ENCODE data around the gene SAMD8. TPM values are rescaled to one million over a fixed set of nuclear protein-coding genes. Genes with fewer than 3 reads are reported as not detected.
A peak's percentile ranks its signal among the peaks of the same experiment; 100 is the strongest.

Gene SAMD8
- total RNA-seq, 1 donor from 2014 or later: 35.4 TPM

GRCh38 chr10:75101416-75102251 lies 9.8 kb upstream of the SAMD8 start:
- Mint-ChIP-seq H3K36me3 (ENCODE audit: low read depth, unreplicated experiment) (no peaks in the 10 kb centered on the region), H3K4me3 (ENCODE audit: unreplicated experiment) (no peak overlapping the region), H3K9me3 (ENCODE audit: unreplicated experiment) (peaks cover 2% of the 10 kb centered on the region), H3K27me3 (ENCODE audit: low read depth, unreplicated experiment) (no peaks in the 10 kb centered on the region), H3K27ac (ENCODE audit: unreplicated experiment) (peak overlapping the region; percentile 72), H3K4me1 (ENCODE audit: low read depth, unreplicated experiment) (peaks cover 6% of the 10 kb centered on the region)
- no peak for FAIRE-seq
- H4K20me1 ChIP-seq (ENCODE audit: insufficient read depth, low read length): peaks cover 4% of the 10 kb centered on the region
- no peaks in the 10 kb centered on the region for H3K36me3 ChIP-seq (ENCODE audit: insufficient read depth, low read length)
- H3K9ac ChIP-seq (ENCODE audit: low read length): no peak overlapping the region
- H3K79me2 ChIP-seq (ENCODE audit: insufficient read depth, low read length): no peaks in the 10 kb centered on the region
- TF ChIP-seq CTCF (IDR thresholded peaks at IDR 0.05; ENCODE audit: insufficient read depth, low read depth, low read length) (no peak), EZH2 (IDR thresholded peaks at IDR 0.05; ENCODE audit: insufficient read depth, low read length) (no peak)
- no peaks in the 10 kb centered on the region for H3K27me3 ChIP-seq (ENCODE audit: insufficient read depth, low read length)
- H3K4me1 ChIP-seq (ENCODE audit: insufficient read depth, low read length): peaks cover 2% of the 10 kb centered on the region
- no peak overlapping the region for H3K4me3 ChIP-seq (ENCODE audit: insufficient read depth, low read depth, low read length)
- H3K27ac ChIP-seq (ENCODE audit: low read depth, low read length): no peak overlapping the region
- H3K9me3 ChIP-seq (ENCODE audit: insufficient read depth, low read depth, low read length): no peaks in the 10 kb centered on the region
- DNase-seq (ENCODE audit: low read depth): no peak
- H2AFZ ChIP-seq (ENCODE audit: low read depth, low read length): no peak overlapping the region
- no peak overlapping the region for H3K4me2 ChIP-seq (ENCODE audit: low read length)

DNA sequence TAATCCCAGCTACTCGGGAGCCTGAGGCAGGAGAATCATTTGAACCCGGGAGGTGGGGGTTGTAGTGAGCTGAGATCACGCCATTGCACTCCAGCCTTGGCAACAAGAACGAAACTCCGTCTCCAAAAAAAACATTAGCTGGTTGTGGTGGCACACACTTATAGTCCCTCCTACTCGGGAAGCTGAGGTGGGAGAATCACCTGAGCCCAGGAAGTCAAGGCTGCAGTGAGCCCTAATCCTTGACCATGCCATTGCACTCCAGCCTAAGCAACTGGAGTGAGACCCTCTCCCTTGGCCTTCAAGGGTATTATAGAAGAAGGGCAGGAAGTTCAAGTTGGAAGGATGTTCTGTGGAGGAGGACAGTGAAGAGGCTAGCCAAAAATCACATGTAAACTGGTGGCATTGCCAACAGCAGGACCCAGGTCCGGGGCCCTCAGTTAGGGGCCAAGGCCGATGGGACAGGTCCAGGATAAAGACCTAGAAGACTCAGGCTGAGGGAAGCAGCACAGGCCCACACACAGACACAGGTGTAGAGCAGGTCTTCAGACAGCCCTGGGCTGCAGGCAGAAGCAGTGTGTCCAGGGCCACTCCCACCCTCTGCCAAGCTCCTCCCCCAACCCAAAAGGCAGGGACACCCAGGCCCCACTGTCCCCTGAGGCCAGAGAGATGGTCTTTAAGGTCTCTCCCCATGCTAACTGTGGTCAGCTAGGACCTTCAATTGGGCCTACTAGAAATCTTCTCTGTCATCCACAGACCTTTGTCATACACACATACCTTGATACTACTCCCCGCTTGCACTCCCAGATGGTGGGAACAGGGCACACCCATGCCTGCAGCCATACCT lies 8.4 kb upstream of the SAMD8 start:
- Histone ChIP-seq H3K4me1 (ENCODE audit: insufficient read depth, low read length) (peaks cover 2% of the 10 kb centered on the region), H3K4me3 (ENCODE audit: insufficient read depth, low read depth, low read length) (no peak overlapping the region), H3K27ac (ENCODE audit: low read depth, low read length) (no peak overlapping the region), H4K20me1 (ENCODE audit: insufficient read depth, low read length) (peaks cover 4% of the 10 kb centered on the region), H3K79me2 (ENCODE audit: insufficient read depth, low read length) (no peaks in the 10 kb centered on the region), H2AFZ (ENCODE audit: low read depth, low read length) (no peak overlapping the region), H3K27me3 (ENCODE audit: insufficient read depth, low read length) (no peaks in the 10 kb centered on the region), H3K36me3 (ENCODE audit: insufficient read depth, low read length) (no peaks in the 10 kb centered on the region), H3K4me2 (ENCODE audit: low read length) (no peak overlapping the region), H3K9ac (ENCODE audit: low read length) (no peak overlapping the region), H3K9me3 (ENCODE audit: insufficient read depth, low read depth, low read length) (no peaks in the 10 kb centered on the region)
- H3K4me3 Mint-ChIP-seq (ENCODE audit: unreplicated experiment): no peak overlapping the region
- H3K27me3 Mint-ChIP-seq (ENCODE audit: low read depth, unreplicated experiment): no peaks in the 10 kb centered on the region
- DNase-seq (ENCODE audit: low read depth) (no peak), FAIRE-seq (no peak)
- no peak overlapping the region for H3K27ac Mint-ChIP-seq (ENCODE audit: unreplicated experiment)
- no peak for TF ChIP-seq EZH2 (IDR thresholded peaks at IDR 0.05; ENCODE audit: insufficient read depth, low read length)
- TF ChIP-seq CTCF (IDR thresholded peaks at IDR 0.05; ENCODE audit: insufficient read depth, low read depth, low read length): no peak
- H3K4me1 Mint-ChIP-seq (ENCODE audit: low read depth, unreplicated experiment): peaks cover 6% of the 10 kb centered on the region
- peaks cover 2% of the 10 kb centered on the region for H3K9me3 Mint-ChIP-seq (ENCODE audit: unreplicated experiment)
- no peaks in the 10 kb centered on the region for H3K36me3 Mint-ChIP-seq (ENCODE audit: low read depth, unreplicated experiment)

Data from astrocyte (in vitro differentiated cells and primary cell).